ENCODE data around the gene KIF1A. TPM values are rescaled to one million over a fixed set of nuclear protein-coding genes. Genes with fewer than 3 reads are reported as not detected.

The KIF1A gene, protein sequence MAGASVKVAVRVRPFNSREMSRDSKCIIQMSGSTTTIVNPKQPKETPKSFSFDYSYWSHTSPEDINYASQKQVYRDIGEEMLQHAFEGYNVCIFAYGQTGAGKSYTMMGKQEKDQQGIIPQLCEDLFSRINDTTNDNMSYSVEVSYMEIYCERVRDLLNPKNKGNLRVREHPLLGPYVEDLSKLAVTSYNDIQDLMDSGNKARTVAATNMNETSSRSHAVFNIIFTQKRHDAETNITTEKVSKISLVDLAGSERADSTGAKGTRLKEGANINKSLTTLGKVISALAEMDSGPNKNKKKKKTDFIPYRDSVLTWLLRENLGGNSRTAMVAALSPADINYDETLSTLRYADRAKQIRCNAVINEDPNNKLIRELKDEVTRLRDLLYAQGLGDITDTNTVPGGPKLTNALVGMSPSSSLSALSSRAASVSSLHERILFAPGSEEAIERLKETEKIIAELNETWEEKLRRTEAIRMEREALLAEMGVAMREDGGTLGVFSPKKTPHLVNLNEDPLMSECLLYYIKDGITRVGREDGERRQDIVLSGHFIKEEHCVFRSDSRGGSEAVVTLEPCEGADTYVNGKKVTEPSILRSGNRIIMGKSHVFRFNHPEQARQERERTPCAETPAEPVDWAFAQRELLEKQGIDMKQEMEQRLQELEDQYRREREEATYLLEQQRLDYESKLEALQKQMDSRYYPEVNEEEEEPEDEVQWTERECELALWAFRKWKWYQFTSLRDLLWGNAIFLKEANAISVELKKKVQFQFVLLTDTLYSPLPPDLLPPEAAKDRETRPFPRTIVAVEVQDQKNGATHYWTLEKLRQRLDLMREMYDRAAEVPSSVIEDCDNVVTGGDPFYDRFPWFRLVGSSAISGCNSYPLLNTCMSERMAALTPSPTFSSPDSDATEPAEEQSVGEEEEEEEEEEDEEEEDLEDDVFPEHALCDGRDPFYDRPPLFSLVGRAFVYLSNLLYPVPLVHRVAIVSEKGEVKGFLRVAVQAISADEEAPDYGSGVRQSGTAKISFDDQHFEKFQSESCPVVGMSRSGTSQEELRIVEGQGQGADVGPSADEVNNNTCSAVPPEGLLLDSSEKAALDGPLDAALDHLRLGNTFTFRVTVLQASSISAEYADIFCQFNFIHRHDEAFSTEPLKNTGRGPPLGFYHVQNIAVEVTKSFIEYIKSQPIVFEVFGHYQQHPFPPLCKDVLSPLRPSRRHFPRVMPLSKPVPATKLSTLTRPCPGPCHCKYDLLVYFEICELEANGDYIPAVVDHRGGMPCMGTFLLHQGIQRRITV (N-terminal part only)
- 218 to 279 TPM (median 222 TPM) in 3 replicates for total RNA-seq (2021)
- percentile 68 among the genes with signal in this experiment for Bru-seq, nascent RNA
- long read RNA-seq, experiment 1, full-length matches to known transcripts: 2 of 359 reads
- long read RNA-seq, experiment 1, partial matches to known transcripts: 152 of 359 reads
- long read RNA-seq, experiment 1, other reads (novel, unspliced or antisense): 205 of 359 reads
- long read RNA-seq, experiment 2, full-length matches to known transcripts: 1 of 171 reads
- long read RNA-seq, experiment 2, partial matches to known transcripts: 30 of 171 reads
- long read RNA-seq, experiment 2, other reads (novel, unspliced or antisense): 140 of 171 reads
- long read RNA-seq, experiment 3, partial matches to known transcripts: 6 of 10 reads
- long read RNA-seq, experiment 3, other reads (novel, unspliced or antisense): 4 of 10 reads

DNA sequence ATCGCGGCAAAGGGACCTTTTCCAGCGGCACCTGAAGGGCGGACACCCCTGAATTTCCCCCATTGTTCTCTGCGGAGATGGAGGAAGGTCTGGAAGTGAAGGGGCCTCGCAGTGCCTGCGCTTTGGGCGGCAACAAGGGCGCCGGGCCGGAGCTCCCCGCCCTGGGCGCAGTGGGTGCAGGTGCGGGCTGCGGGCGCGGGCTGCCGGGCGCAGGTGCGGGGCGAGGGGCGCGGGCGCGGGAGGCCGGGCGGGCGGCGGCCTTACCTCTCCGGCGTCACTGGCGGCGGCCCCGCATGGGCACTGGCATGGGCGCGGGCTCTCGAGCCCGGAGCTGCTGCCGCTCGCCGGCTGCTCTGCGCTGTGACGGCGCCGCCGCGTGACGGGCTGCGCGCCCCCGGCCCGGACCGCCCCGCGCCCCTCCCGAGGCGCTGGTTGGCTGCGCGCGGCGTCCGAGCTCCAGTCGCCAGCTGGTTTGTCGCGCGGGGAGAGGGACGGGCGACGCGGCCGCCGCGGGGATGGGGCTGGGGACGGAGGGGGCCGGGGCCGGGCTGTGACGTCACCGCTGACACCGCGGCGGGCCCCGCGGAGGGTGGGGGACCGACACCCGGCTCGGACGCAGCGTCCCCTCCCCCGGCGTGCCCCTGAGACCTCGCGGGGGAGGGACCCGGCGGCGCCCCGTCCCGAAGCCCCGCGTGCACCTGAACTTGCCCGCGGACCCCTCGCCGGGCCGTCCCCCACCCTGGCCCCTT lies at the start of gene KIF1A:
KIF1A (minus strand) TSS at position 362 of the 749 bp plus-strand sequence. CDS start 22,467 bp downstream, outside the sequence.
- H3K27me3 Mint-ChIP-seq (ENCODE audit: low read depth): peaks cover 39% of the 10 kb centered on the region
- TF ChIP-seq, protein P1, sequence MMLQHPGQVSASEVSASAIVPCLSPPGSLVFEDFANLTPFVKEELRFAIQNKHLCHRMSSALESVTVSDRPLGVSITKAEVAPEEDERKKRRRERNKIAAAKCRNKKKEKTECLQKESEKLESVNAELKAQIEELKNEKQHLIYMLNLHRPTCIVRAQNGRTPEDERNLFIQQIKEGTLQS (CRISPR knock-in tag; conservative IDR thresholded peaks at IDR 0.05): no peak
- TF ChIP-seq SMAD3 (CRISPR knock-in tag; IDR thresholded peaks at IDR 0.05; ENCODE audit: borderline replicate concordance) (no peak), GABPB1 (CRISPR knock-in tag; IDR thresholded peaks at IDR 0.05) (no peak), NFATC4 (CRISPR knock-in tag; IDR thresholded peaks at IDR 0.05) (no peak), FOXK1 (CRISPR knock-in tag; IDR thresholded peaks at IDR 0.05) (no peak), NFYB (CRISPR knock-in tag; conservative IDR thresholded peaks at IDR 0.05; ENCODE audit: low read depth) (peak; percentile 30; the same call in 1 of the 2 replicates), SP1 (CRISPR knock-in tag; conservative IDR thresholded peaks at IDR 0.05) (peak; percentile 54), ETV6 (CRISPR knock-in tag; IDR thresholded peaks at IDR 0.05) (no peak)
- TF ChIP-seq, protein P2, sequence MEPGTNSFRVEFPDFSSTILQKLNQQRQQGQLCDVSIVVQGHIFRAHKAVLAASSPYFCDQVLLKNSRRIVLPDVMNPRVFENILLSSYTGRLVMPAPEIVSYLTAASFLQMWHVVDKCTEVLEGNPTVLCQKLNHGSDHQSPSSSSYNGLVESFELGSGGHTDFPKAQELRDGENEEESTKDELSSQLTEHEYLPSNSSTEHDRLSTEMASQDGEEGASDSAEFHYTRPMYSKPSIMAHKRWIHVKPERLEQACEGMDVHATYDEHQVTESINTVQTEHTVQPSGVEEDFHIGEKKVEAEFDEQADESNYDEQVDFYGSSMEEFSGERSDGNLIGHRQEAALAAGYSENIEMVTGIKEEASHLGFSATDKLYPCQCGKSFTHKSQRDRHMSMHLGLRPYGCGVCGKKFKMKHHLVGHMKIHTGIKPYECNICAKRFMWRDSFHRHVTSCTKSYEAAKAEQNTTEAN (CRISPR knock-in tag; IDR thresholded peaks at IDR 0.05): no peak
- TF ChIP-seq, protein P3, sequence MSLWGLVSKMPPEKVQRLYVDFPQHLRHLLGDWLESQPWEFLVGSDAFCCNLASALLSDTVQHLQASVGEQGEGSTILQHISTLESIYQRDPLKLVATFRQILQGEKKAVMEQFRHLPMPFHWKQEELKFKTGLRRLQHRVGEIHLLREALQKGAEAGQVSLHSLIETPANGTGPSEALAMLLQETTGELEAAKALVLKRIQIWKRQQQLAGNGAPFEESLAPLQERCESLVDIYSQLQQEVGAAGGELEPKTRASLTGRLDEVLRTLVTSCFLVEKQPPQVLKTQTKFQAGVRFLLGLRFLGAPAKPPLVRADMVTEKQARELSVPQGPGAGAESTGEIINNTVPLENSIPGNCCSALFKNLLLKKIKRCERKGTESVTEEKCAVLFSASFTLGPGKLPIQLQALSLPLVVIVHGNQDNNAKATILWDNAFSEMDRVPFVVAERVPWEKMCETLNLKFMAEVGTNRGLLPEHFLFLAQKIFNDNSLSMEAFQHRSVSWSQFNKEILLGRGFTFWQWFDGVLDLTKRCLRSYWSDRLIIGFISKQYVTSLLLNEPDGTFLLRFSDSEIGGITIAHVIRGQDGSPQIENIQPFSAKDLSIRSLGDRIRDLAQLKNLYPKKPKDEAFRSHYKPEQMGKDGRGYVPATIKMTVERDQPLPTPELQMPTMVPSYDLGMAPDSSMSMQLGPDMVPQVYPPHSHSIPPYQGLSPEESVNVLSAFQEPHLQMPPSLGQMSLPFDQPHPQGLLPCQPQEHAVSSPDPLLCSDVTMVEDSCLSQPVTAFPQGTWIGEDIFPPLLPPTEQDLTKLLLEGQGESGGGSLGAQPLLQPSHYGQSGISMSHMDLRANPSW (CRISPR knock-in tag; conservative IDR thresholded peaks at IDR 0.05; ENCODE audit: low read depth): no peak
- TF ChIP-seq, protein P4, sequence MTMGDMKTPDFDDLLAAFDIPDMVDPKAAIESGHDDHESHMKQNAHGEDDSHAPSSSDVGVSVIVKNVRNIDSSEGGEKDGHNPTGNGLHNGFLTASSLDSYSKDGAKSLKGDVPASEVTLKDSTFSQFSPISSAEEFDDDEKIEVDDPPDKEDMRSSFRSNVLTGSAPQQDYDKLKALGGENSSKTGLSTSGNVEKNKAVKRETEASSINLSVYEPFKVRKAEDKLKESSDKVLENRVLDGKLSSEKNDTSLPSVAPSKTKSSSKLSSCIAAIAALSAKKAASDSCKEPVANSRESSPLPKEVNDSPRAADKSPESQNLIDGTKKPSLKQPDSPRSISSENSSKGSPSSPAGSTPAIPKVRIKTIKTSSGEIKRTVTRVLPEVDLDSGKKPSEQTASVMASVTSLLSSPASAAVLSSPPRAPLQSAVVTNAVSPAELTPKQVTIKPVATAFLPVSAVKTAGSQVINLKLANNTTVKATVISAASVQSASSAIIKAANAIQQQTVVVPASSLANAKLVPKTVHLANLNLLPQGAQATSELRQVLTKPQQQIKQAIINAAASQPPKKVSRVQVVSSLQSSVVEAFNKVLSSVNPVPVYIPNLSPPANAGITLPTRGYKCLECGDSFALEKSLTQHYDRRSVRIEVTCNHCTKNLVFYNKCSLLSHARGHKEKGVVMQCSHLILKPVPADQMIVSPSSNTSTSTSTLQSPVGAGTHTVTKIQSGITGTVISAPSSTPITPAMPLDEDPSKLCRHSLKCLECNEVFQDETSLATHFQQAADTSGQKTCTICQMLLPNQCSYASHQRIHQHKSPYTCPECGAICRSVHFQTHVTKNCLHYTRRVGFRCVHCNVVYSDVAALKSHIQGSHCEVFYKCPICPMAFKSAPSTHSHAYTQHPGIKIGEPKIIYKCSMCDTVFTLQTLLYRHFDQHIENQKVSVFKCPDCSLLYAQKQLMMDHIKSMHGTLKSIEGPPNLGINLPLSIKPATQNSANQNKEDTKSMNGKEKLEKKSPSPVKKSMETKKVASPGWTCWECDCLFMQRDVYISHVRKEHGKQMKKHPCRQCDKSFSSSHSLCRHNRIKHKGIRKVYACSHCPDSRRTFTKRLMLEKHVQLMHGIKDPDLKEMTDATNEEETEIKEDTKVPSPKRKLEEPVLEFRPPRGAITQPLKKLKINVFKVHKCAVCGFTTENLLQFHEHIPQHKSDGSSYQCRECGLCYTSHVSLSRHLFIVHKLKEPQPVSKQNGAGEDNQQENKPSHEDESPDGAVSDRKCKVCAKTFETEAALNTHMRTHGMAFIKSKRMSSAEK (CRISPR knock-in tag; IDR thresholded peaks at IDR 0.05; ENCODE audit: borderline replicate concordance): no peak
- TF ChIP-seq, protein P5, sequence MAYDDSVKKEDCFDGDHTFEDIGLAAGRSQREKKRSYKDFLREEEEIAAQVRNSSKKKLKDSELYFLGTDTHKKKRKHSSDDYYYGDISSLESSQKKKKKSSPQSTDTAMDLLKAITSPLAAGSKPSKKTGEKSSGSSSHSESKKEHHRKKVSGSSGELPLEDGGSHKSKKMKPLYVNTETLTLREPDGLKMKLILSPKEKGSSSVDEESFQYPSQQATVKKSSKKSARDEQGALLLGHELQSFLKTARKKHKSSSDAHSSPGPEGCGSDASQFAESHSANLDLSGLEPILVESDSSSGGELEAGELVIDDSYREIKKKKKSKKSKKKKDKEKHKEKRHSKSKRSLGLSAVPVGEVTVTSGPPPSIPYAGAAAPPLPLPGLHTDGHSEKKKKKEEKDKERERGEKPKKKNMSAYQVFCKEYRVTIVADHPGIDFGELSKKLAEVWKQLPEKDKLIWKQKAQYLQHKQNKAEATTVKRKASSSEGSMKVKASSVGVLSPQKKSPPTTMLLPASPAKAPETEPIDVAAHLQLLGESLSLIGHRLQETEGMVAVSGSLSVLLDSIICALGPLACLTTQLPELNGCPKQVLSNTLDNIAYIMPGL (CRISPR knock-in tag; IDR thresholded peaks at IDR 0.05): no peak
- TF ChIP-seq, protein P6, sequence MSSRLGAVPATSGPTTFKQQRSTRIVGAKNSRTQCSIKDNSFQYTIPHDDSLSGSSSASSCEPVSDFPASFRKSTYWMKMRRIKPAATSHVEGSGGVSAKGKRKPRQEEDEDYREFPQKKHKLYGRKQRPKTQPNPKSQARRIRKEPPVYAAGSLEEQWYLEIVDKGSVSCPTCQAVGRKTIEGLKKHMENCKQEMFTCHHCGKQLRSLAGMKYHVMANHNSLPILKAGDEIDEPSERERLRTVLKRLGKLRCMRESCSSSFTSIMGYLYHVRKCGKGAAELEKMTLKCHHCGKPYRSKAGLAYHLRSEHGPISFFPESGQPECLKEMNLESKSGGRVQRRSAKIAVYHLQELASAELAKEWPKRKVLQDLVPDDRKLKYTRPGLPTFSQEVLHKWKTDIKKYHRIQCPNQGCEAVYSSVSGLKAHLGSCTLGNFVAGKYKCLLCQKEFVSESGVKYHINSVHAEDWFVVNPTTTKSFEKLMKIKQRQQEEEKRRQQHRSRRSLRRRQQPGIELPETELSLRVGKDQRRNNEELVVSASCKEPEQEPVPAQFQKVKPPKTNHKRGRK (CRISPR knock-in tag; IDR thresholded peaks at IDR 0.05; ENCODE audit: borderline replicate concordance): no peak
- TF ChIP-seq, protein P7, sequence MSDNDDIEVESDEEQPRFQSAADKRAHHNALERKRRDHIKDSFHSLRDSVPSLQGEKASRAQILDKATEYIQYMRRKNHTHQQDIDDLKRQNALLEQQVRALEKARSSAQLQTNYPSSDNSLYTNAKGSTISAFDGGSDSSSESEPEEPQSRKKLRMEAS (CRISPR knock-in tag; IDR thresholded peaks at IDR 0.05): no peak

More for the DNA sequence above, at the start of gene KIF1A:
- ChIA-PET POLR2A (interaction anchor here (0.8 to 2.4 kb wide), 6 partner anchors 9 to 495 kb away, joined by 3 to 7 read pairs (median 4); partner anchors contain the start of gene CAPN10), CTCF (interaction anchor here (0.6 to 1.8 kb wide), 11 partner anchors 12 to 1214 kb away, joined by 3 to 13 read pairs (median 3); no protein-coding TSS in a partner anchor)
- ATAC-seq (peak; percentile 53), DNase-seq (ENCODE audit: low spot score) (peak; percentile 80)
- no peak within 1 kb of the TSS for H3K27ac Mint-ChIP-seq
- H3K4me3 Mint-ChIP-seq: peak within 1 kb of the TSS; percentile 74
- H3K36me3 Mint-ChIP-seq: peaks cover 7% of the 10 kb centered on the region; the same call in 1 of the 2 replicates
- H3K9me3 Mint-ChIP-seq: peaks cover 7% of the 10 kb centered on the region
- H3K4me1 Mint-ChIP-seq: peaks cover 28% of the 10 kb centered on the region
